ENCODE results near the gene NTN3.
A peak's percentile ranks its signal among the peaks of the same experiment; 100 is the strongest.
"Not testable (repeated sequence)": the region's sequence is repeated elsewhere in the genome, so short reads cannot be mapped to it uniquely, and the experiment has no call there.

NTN3 gene

GRCh38 chr16:2479996-2480395 is 8.9 kb downstream of the NTN3 start:
- not testable (repeated sequence) for DNase-seq (ENCODE audit: low read depth)

DNA sequence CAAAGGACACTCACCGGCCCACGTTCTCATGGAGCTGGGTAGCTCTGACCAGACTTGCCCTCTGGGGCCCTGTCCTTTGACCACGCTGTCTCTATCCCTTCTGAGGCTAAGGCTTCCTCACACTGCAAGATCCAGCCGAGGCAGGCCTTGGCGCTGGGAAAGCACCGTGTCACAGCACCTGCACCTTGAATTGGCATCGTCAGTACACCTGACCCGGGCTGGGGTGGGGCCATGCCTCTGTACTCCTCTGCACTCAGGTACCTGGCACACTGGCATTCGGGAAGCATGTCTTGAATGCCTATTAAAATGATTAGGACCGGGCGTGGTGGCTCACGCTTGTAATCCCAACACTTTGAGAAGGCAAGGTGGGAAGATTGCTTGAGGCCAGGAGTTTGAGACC is 9.9 kb downstream of the NTN3 start:
- DNase-seq (ENCODE audit: low read depth) = no peak

- no peak for DNase-seq (ENCODE audit: low read depth)
These were observed 10.6 kb downstream of the NTN3 start for GRCh38 chr16:2481676-2482075.

GRCh38 chr16:2482249-2482648 is 11.2 kb downstream of the NTN3 start:
- no peak for DNase-seq (ENCODE audit: low read depth)

GRCh38 chr16:2482708-2483534 is 11.8 kb downstream of the NTN3 start:
- peak; percentile 86 for DNase-seq (ENCODE audit: low read depth)

GRCh38 chr16:2483939-2484897 is 13.1 kb downstream of the NTN3 start:
- no peak for DNase-seq (ENCODE audit: low read depth)

GRCh38 chr16:2484898-2485508 is 13.9 kb downstream of the NTN3 start:
- DNase-seq (ENCODE audit: low read depth) = no peak

DNA sequence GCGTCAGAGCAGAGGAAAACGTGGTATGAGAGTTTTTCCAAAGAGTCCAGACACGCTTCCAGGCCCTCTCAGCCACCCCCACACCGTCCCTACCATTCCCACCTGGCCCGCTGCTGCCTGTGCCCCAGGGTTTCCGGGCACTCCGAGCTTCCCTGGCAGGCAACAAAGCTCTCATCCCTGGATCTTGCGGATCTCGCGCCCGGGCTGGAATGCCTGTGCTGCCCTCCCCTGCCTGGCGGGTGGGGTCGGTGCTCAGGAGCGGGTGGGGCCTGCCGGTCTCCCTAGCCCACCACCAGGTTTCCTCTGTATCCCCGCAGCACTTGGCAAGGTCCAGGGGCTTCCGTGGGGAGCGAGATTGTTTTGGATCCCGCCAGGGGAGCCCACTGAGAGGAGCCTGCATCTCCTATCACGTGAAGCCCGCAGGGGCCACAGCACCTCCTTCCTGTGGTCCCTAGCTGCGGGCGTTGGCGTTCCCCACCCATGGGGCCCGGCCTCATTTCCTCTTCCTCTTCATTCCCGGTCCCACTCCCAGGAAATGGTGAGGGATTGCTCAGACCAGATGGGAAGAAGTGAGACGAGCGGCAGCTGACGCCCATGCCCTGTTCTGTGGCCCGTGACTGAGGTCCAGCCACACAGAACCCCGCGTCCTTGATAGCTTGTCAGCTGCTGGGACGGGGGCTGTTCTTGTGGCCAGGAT is 14.9 kb downstream of the NTN3 start:
- DNase-seq (ENCODE audit: low read depth) = no peak

GRCh38 chr16:2486645-2487516 is 15.8 kb downstream of the NTN3 start:
- peak; percentile 52 for DNase-seq (ENCODE audit: low read depth)

DNA sequence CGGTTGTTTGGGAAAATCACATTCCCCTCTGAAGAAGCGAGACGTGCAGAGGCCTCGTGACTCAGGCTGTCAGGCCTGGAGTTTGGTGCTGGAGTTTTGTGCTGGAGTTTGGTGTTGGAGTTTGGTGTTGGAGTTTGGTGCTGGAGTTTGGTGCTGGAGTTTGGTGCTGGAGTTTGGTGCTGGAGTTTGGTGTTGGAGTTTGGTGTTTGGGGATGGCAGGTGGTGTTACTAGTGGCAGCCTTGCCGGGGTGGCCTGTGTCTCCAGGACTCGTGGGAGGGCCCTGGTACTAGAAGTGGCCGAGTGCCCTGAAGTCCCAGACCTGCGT is 16.4 kb downstream of the NTN3 start:
- DNase-seq (ENCODE audit: low read depth) = no peak

- DNase-seq (ENCODE audit: low read depth) = no peak
These were observed 16.9 kb downstream of the NTN3 start for GRCh38 chr16:2487903-2488531.

DNA sequence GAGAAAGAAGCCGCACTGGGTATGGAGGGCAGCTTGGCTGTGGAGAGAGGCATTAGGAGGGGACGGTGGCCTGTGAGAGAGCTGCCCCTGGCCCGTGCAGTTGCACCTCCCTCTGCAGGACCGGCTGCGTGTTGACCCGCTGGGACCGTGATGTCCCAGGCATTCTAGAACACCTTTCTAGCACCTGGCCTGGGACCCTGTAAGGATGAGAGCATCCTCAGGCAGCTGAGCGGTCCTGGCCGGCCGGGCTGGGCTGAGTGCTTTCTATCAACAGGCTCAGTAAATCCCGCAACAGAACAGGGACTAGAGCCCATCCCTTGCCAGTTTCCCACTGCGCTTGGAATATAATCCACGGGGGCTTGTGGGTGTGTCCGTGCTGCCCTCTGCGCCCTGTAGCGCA is 18.5 kb downstream of the NTN3 start:
- no peak for DNase-seq (ENCODE audit: low read depth)

GRCh38 chr16:2490190-2491105 is 19.4 kb downstream of the NTN3 start:
- DNase-seq (ENCODE audit: low read depth) = no peak

- DNase-seq (ENCODE audit: low read depth) = no peak
These were observed 21.2 kb downstream of the NTN3 start for GRCh38 chr16:2492292-2492691.

DNA sequence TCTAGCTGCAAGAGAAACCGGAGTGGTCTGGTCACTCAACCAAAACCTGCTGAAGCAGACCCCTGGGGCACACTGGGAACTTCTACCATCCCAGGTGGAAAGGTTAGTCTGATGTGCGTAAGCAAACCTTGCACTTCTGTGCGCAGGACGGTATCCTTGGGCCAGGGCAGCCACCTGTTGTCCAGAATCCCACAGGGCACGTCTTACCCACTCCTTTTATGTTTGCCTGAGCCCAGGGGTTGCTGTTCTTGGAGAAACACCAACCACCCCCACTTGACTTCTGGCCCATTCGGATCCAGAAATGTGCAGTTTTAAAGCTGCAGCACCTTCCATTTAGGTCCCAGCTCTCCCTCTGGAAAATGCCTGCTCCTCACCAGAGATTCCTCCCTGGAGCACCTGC is 22.5 kb downstream of the NTN3 start:
- no peak for DNase-seq (ENCODE audit: low read depth)

GRCh38 chr16:2494616-2495015 is 23.5 kb downstream of the NTN3 start:
- DNase-seq (ENCODE audit: low read depth) = no peak

DNA sequence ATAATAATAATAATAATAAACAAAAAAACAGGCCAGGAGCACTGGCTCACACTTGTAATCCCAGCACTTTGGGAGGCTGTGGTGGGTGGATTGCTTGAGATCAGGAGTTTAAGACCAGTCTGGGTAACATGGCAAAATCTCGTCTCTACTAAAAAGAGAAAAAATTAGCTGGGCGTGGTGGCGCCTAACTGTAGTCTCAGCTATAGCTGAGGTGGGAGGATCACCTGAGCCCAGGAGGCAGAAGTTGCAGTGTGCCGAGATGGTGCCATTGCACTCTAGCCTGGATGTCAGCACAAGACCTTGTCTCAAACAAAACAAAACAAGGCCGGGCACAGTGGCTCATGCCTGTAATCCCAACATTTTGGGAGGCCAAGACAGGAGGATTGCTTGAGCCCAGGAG is 23.9 kb downstream of the NTN3 start:
- DNase-seq (ENCODE audit: low read depth) = no peak

- DNase-seq (ENCODE audit: low read depth) = no peak
These were observed 25.4 kb downstream of the NTN3 start for GRCh38 chr16:2496223-2497115.
